HuH-7.5 (cell line): ENCODE data around the gene ZSCAN18.
"Not testable (repeated sequence)": the region's sequence is repeated elsewhere in the genome, so short reads cannot be mapped to it uniquely, and the experiment has no call there.

ENCODE experiments used
- DNase-seq: peaks from one replicate; pipeline ENCODE4 v3.0.0; 2011; ENCODE audit warnings: low spot score

ZSCAN18 gene, protein sequence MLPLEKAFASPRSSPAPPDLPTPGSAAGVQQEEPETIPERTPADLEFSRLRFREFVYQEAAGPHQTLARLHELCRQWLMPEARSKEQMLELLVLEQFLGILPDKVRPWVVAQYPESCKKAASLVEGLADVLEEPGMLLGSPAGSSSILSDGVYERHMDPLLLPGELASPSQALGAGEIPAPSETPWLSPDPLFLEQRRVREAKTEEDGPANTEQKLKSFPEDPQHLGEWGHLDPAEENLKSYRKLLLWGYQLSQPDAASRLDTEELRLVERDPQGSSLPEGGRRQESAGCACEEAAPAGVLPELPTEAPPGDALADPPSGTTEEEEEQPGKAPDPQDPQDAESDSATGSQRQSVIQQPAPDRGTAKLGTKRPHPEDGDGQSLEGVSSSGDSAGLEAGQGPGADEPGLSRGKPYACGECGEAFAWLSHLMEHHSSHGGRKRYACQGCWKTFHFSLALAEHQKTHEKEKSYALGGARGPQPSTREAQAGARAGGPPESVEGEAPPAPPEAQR

DNA sequence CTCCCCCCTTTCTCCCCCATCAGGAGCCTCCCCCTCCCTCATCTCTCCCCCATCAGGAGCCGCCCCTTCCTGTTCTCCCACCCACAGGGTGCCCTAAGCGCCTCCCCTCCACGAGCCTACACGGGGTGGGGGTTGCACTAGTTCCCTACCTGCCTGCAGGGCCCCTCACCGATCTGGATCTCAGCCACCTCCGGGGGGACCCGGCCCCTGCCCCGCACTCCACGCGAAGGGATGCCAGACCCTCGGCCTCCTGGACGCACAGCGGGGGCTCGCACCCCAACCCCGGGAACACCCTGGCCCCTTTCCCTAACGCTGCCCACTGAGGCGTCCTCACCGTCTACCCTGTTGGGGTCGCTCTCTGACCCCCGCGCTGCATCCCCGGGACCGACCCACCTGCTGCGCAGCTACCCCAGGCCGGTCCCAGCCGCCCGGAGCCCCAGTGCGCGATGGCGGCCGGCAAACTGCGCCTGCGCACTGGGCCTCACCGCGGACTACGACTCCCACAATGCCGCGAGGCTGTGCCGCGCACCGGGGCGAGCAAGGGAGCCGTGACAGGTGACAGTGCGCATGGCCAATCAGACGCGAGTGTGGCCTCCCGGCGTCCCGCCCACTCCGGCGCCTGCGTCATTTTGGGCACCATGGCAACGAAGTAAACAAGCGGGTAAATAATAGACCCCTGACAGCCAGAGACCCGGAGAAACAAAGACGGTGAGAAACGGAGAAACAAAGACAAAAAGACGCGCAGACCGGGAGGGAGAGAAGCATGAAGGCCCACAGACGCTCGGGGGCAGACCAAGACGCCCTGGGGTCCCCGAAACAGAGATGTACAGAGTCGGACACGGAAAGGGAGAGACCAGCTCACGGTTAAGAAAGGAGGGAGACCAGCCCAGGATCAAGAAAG is at the start of gene ZSCAN18:
TSS of gene ZSCAN18 (minus strand) at position 451 of the 901 bp plus-strand sequence. CDS start 7,964 bp downstream, outside the sequence.
- peak; percentile 88 for DNase-seq

DNA sequence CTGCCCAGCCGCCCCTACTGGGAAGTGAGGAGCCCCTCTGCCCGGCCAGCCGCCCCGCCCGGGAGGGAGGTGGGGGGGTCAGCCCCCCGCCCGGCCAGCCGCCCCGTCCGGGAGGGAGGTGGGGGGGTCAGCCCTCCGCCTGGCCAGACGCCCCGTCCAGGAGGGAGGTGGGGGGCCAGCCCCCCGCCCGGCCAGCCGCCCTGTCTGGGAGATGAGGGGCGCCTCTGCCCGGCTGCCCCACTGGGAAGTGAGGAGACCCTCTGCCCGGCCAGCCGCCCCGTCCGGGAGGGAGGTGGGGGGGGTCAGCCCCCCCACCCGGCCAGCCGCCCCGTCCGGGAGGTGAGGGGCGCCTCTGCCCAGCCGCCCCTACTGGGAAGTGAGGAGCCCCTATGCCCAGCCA is 49.4 kb upstream of the ZSCAN18 start:
- DNase-seq, result not testable (repeated sequence)

DNA sequence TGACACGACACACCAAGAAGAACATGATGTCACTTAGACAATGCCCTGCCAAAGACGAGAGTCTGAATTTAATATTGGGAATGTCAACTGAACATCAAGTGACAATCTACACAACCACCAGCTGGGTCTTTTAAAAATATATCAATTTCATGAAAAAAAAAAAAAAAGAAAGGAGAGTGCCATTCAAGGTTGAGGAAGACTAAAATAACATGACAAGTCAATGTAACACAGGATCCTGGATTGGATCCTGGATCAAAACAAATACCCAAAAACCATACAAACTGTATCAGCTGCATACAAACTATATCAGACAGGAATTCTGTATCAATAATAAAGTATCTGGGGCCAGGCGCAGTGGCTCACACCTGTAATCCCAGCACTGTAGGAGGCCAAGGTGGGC is 47.8 kb upstream of the ZSCAN18 start:
- DNase-seq, result no peak

DNA sequence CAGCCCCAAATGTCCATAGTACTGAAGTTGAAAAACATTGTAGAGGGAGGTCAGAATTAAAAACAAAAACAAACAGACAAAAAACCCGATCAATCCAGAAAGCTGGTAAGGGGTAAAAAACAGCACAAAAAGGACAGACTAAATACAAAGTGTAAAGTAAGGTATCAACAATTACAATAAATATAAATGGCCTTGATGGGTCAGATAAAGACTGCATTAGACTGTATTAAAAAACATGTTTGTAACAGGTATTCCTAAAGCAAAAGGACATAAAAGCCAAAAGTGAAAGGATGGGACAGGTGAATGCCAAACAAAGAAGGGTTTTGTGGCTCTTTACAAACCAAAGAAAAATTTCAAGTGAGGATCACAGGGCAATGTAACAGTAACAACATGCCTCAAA is 36.2 kb upstream of the ZSCAN18 start:
- no peak for DNase-seq

DNA sequence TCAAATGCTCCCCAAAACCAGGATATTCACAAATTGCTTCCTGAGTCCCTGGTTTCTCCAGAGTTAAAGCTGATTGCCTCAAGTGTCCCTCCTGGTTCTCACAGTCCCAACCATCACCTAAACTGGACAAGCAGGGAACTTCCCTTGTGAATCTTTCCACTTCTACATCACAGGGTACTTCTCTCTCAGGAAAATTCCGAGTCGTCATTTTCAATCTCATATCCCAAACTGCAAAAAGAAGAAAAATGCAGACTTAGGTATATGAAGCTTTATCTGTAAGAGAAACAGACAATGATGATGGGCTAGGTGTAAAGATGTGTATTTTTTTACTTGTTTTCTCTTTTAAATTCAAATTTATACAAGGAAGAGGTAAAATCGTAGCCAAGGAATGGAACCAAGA is 31.3 kb upstream of the ZSCAN18 start:
- DNase-seq, result no peak

DNA sequence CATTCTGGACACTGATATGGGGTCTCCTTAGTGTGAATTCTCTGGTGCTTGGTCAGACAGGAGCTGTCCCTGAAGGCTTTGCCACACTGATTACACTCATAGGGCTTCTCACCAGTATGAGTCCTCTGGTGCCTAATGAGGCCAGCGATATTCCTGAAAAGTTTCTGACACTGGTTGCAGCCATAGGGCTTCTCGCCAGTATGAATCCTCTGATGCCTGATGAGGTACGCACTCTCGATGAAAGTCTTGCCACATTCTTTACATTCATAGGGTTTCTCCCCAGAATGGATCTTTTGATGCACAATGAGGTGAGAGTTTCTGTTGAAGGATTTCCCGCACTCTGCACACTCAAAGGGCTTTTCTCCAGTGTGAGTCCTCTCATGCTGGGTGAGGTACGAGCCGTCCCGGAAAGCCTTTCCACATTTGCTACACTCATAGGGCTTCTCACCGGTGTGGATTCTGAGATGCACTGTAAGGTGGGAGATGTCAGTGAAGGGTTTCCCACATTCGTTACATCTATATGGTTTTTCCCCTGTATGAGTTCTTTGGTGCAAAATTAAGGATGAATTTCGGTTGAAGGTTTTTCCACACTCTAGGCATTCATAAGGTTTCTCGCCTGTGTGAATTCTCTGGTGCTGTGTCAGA is 30.1 kb upstream of the ZSCAN18 start:
- DNase-seq, result no peak

DNA sequence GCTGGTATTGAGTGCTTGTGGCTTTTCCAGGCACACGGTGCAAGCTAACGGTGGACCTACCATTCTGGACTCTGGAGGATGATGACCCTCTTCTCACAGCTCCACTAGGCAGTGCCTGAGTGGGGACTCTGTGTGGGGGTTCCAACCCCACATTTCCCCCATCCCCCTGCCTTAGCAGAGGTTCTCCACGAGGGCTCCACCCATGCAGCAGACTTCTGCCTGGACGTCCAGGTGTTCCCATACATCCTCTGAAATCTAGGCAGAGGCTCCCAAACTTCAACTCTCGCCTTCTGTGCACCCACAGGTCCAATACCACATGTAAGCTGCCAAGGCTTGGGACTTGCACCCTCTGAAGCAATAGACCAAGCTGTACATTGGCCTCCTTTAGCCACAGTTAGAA is 25.3 kb upstream of the ZSCAN18 start:
- no peak for DNase-seq

DNA sequence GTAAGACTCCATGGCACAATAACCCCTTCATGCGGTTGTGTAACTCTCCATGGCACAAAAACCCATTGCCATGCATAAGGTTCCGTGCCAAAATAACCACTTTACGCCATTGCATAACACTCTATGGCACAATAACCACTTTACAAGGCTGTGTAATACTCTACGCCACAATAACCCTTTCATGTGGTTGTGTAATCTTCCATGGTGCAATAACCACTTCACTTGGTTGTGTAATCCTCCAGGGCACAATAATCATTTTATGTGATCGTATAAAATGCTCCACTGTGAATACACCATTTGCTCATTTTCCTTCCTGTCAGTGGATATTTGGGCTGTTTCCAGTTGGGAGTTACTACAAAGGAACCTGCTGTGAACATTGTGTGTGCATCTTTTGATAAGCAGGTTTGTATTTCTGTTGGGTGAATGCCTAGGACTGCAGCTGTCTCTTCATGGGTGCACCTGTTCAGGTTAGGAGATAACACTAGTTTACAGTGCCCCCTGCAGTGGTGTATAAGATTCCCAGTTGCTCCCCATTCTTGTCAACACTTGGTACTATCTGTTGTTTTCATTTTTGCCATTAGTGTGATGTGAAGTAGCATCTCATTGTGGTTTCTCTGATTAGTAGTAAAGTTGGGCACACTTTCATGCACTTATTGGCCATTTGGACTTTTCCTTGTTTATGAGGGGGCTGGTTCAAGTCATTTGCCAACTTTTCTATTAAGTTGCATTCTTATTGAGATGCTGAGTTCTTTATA is 21.1 kb upstream of the ZSCAN18 start:
- DNase-seq, result no peak

DNA sequence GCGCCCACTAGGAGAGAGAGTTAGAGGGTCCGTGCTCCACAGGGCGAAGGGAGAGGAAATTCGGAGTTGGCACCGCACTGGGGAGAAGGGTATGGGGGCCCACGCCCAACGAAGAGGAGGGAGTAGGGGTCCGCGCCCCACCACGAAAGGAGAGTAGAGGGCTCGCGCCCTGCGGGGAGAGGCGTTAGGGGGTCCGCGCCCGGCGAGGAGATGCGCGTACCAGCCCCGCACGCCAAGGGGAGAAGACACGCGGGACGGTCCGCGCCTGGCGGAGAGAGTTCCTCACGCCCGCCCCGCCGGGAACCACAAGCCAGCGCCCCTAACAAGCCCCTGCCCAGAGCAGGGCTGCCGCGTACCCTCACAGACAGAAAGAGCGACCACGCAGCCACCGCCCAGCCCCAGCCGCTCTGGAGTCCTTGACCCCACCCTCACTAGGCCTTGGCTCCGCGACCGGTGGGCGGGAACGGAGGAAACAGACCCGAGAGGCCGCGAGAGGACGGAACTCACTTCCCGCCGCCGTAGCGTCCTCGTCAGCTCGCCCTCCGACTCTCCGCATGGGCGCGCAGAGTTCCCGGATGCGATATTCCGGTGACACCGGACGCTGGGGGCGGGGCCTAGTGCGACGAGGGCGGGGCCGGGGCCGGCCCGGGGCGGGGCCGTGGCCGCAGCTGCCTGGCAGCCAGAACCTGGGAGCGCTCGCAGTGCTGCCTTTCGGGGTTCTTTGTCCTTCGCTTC is 20.0 kb upstream of the ZSCAN18 start:
- no peak for DNase-seq

DNA sequence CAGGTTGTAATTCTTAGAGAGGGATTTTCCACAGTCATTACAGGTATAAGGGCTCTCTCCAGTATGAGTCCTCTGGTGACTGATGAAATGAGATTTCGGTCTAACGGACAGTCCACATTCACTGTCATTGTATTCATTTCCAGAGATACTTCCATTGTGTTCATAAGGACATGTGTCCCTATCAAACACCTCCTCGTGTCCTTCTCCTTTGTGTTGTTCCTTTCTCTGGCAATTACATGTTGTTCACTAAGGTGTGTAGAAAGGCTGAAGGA is 10.5 kb upstream of the ZSCAN18 start:
- no peak for DNase-seq

DNA sequence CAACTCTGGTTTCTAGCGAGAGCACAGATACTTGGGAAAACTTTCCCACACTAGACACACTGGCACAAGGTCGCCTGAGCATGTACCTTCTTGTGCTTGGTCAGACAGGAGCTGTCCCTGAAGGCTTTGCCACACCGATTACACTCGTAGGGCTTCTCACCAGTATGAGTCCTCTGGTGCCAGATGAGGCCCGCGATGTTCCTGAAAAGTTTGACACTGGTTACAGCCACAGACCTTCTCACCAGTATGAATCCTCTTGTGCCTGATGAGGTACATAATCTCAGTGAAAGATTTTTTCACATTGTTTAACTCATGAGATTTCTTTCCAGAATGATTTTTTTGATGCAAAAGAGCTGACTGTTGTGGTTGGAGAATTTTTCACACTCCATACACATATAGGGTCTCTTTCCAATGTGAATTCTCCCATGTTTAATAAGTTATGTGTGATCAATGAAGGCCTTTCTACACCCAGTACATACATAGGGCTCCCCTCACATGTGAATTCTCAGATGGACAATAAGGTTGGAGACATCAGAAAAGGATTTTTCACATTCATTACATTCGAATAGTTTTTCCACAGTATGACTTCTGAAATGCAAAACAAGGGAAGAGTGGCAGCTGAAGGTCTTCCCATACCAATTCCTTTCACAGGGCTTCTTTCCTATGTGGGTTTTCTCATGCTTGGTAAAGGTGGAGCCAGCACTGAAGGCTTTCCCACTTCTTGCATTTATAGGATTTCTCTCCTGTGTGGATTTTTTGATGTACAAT is 9.9 kb upstream of the ZSCAN18 start:
- DNase-seq, result no peak

DNA sequence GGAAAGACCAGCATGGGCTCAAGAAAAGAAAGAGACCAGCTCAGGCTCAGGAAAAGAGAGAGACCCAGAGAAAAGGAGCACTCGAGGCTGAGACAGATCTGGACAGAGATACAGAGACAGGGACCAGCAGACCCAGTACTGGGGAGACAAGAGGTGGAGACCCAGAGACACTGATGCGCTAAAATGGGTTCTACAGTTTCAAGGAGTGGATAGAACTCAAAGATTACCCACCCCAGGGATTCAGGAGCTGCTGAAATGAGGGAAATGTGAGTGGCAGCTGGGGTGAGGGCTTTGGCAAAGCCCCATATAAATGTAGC is 609 bp upstream of the ZSCAN18 start:
- no peak for DNase-seq

DNA sequence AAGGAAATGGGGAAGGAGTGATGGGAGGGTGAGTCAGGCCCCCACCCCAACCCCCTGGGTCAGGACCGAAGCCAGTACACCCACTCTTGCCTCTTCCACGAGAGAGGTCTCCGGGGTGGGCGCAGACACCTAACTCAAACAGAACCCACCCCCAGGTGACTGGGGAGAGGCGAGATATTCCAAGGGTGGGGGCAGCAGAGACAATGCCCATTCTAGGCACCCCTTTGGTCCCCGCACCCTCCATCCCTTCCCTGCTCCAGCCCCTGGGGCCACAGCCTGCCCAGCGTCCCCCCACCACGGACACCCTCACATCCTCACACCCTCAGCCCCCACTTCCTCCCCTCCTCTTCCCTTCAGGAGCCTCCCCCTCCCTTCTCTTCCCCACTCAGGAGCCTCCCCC is 682 bp downstream of the ZSCAN18 start:
- DNase-seq, result no peak

DNA sequence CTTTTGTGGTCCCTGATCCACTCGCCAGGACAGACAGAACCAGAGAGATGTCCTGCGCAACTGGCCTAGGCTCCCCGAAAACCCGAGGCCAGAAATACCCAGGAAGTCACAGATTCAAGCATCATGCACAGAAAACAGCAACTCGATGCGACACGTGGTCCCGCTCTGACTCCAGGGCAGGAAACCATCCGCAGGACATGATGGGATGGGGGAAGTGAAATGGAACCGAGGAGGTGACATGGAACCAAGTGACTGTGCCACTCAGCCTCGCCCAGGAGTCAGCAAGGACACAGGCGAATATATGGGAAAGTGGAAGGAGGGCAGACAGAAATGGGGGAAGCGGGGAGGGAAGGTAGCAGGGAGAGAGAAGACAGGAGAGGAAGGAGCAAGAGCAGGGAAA is 1.1 kb downstream of the ZSCAN18 start:
- DNase-seq, result no peak

DNA sequence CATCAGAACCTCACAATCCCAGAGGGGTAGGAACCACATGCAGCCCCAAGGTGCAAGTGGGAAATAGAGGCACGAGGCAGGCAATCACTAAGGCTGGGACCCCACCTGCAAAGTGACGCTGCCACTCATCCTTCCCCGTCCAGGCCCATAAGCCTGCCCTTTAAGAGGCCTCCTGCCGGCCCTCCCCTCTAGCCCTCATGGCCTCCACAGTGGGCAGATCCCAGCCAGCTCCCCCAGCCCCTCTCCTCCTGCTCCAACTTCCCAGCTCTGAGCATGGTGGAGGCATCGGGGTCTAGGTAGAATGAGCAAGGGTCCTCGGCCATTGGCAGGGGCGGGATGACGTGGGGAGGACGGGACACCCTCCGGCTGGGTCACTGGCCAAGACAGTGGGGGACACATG is 2.7 kb downstream of the ZSCAN18 start:
- DNase-seq, result no peak

DNA sequence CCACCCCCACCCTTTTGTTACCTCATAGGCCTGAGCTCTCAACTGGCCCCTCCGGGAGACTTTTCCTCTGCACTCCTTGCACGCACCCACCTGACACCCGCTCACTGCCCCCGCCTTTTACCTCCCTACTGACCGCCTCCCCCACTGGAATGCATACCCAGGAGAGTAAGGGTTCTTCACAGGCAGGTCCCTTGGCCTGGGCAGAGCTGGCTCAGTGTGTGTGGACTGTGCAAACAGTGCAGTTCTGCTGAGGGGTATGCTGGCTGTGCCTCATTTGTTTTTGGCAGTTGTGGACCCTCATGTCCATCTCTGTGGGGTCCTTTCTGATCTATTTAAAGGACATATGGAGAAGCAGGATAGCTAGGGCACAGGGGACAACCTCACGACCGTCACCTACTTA is 5.0 kb downstream of the ZSCAN18 start:
- no peak for DNase-seq

DNA sequence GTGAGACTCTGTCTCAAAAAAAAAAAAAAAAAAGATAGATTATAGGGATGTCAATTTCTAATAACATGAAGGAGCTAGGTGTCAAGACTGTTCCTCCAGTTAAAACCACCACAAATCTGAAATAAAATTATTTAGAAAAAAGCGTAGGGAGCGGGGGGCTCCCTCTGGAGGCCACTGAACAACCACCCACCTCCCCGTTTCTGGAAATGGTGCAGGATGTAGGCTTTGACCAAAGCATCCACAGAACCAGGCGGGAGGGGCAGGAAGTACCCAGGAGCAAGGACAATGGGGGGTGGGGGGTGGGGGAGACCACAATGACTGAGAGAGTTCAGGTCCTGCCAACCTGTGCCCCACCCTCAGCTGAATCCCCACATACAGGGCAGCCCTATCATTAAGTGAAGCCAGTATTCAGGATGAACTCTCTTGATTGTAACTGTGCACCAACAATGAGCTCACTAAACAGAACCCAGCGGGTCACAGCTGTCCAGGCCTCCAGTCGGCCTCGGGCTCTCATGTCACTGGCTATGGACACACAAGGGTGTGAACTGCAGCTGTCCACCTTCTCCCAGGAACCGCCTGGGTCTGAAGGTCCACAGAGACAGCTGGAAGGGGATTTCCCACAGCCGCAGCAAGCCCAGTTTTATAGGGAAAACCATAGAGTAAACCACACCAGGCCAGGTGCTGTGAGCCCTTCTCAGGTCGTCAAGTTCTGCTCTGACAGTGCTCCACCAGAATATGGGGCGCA is 6.6 kb downstream of the ZSCAN18 start:
- no peak for DNase-seq

DNA sequence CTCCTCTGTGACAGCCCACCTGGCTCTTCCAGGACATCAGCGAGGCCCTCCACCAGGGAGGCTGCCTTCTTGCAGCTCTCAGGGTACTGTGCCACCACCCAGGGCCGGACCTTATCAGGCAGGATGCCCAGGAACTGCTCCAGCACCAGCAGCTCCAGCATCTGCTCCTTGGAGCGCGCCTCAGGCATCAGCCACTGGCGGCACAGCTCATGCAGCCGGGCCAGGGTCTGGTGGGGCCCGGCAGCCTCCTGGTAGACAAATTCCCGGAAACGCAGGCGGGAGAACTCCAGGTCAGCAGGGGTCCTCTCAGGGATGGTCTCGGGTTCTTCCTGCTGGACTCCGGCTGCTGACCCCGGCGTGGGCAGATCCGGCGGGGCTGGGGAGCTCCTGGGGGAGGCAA is 8.2 kb downstream of the ZSCAN18 start:
- DNase-seq, result no peak

DNA sequence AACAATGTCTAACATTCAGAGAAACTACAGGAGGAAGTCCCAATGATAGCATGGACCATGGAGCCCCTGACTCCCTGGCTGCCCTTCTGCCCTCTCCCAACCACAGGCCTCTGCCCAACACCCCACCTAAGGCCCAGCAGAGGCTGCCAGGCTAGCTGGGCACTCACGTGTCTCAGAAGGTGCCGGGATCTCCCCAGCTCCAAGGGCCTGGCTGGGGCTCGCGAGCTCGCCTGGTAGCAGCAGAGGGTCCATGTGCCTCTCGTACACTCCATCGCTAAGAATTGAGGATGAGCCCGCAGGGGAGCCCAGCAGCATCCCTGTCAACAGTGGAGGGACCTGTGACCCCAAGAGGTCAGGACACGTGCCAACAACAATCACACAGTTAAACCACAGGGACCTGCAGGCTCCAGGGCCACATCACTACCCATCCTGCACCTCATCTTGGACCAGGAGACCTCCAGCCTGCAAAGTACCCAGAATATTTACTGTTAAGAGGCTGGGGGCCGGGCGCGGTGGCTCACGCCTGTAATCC is 9.4 kb downstream of the ZSCAN18 start:
- no peak for DNase-seq
